GM19438 (cell line): Measurements from ENCODE around the gene TPRG1L.

Source experiments
- ATAC-seq: cut with Tn5 transposase; IDR thresholded peaks from one replicate; pipeline ENCODE4 v1.9.1; 2021; ENCODE audit warnings: low read depth; ENCODE audit not compliant: unreplicated experiment

Gene TPRG1L

DNA sequence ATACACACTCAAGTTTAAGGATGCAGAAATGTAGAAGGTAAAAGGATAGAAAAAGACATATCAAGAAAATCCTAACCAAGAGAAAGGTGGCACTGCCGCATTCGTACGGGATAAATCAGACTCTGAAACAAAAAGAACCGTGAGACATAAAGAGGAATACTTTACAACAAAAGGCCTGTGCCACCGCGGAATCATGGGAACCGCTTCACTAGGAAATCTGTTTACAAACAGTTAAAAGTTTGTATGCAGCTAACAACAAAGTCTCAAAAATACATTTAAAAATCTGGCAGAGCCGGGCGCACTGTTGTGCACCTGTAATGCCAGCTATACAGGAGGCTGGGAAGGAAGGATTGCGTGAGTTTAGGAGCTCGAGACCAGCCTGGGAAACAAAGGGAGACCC lies 17.0 kb downstream of the TPRG1L start:
- ATAC-seq = no peak

DNA sequence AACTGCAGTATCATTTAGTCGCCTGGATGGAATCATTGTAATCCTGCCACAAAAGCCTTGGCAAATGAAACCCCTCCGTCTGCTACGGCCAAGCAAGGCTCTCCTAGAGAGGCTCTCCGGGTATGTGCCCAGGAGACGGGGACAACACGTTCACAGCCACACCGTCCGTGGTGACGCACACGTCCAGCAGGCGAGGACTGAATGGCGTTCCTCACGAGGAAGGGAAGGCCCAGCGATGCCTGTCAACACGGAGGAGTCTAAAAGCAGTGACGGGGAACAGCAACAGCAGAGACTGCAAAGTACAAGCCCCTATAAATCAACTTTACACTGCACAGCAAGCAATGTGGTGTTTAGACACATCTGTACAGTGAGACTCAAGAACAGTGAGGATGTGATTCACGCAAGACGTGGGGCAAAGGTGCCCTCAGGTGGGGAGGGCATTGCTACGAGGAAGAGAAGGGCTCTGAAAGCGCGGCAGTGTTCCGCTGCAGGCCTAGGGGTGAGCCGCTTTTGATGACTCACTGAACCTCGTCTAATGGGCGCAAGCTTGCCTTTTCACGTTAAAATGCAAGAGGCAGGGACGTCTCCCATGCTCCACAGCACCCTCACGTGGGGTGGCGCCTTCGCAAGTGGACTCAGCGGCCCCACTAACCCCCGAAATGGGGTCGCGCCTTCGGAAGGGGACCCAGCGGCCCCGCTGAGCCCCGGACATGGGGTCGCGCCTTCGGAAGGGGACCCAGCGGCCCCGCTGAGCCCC lies 18.3 kb downstream of the TPRG1L start:
- ATAC-seq = no peak

DNA sequence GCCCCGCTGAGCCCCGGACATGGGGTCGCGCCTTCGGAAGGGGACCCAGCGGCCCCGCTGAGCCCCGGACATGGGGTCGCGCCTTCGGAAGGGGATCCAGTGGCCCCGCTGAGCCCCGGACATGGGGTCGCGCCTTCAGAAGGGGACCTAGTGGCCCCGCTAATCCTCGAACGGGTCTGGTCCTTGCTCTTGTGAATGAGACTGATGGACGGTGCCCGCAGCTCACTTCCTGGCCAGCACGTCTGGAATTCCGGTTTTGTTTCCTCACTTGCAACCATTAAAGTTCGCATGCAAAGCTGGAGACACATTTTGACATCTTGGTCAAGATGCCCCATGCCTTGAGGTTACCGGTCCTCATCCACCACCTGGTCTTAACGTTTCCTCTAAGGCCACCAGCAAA lies 19.5 kb downstream of the TPRG1L start:
- ATAC-seq = no peak

DNA sequence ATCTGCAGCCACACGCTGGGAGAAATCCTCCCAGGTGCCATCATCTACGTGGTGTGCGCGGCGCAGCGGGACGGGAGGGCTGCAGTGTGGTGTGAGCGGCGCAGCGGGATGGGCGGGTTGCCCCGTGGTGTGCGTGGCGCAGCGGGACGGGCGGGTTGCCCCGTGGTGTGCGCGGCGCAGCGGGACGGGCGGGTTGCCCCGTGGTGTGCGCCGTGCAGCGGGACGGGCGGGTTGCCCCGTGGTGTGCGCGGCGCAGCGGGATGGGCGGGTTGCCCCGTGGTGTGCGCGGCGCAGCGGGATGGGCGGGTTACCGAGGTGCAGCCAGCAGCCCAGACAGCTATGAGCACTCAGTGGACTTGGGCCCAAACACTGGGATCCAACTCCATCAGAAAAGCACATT lies 20.4 kb downstream of the TPRG1L start:
- no peak for ATAC-seq

DNA sequence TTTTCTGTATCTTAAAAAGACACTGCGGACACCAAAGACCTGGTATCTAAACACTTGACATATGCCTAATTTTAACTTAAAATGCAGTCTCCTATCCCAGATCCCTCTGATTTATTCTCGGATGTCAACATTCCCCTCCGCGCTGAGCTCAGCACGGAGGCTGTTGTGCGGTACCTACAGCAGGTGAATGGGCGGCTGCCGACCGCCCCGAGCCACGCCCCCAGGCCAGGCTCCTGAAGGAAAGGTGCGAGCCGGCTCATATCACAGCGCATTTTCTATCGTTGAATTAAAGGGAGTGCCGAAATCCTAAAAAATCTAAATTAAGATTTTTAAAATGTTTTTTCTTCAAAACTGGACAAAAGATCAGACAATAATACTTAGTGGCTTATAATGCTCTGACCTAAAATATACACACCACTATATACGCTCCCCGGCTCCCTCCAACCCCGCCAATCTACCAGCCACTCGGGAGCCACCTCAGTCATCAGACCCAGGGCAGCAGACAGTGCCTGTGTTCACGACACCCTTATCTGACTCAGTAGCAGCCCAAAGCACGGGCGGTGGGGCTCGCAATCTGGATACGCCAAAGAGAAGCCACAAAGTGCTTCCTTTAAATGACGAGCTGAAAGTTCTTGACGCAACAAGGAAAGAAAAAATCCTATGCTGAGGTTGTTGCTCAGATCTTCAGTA lies 21.0 kb downstream of the TPRG1L start:
- ATAC-seq = no peak

DNA sequence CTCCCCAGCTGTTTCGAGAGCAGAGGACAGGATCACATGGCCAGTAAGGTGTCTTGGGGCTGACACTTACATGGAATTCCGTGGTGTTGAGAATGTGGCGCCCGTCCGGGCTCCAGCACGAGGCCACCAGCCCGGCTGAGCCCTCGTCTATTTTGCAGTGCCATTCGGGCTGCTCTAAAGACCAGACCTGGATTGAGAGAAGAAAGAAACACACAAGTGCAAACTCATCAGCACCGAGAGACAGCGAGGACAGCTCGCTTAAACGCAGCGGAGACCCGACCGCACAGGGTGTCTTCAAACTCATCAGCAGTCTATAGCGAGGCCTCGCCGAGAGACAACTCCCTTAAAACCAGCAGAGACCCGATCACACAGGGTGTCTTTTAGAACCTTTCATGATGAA lies 21.8 kb downstream of the TPRG1L start:
- no peak for ATAC-seq

DNA sequence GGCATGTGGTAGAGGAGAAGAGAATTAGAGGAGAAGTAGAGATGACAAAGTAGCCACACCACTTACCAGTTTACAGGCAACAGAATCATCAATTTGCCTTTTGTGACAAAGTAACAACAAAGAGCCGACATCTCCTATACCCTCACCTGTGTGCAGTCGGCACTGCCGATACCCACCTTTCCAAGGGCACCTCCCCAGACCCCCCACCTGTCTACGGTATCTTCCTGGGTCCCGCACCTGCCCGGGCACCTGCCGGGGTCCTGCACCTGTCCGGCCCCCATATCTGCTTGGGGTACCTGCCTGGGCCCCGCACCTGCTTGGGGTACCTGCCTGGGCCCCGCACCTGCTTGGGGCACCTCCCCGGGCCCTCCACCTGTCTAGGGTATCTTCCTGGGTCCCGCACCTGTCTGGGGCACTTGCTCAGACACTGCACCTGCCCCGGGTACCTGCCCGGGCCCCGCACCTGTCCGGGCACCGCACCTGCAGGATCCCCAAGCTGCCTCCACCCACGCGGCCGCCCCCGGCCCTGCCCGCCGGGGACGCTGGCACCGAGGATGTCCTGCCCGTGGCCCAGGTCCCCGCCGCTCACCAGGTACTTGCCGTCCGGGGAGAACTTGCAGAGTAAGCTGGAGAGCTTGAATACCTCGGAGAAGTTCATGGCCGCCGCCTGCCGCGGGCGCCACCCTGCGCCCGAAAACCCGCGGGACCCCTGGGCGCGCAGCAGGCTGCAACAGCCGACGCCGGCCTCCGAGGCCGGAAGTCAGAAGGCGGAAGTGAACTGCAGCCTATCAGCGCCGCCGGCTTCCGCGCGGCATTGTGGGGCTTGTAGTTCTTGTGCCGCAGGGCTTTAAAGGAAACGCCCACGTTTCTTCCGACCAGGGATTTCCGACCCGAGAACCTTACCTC lies 24.8 kb downstream of the TPRG1L start, which contains the start of gene WRAP73:
WRAP73 (minus strand) TSS at position 762 of the 906 bp plus-strand sequence; CDS start at position 658, 104 bp downstream.
- ATAC-seq = peak; percentile 62

DNA sequence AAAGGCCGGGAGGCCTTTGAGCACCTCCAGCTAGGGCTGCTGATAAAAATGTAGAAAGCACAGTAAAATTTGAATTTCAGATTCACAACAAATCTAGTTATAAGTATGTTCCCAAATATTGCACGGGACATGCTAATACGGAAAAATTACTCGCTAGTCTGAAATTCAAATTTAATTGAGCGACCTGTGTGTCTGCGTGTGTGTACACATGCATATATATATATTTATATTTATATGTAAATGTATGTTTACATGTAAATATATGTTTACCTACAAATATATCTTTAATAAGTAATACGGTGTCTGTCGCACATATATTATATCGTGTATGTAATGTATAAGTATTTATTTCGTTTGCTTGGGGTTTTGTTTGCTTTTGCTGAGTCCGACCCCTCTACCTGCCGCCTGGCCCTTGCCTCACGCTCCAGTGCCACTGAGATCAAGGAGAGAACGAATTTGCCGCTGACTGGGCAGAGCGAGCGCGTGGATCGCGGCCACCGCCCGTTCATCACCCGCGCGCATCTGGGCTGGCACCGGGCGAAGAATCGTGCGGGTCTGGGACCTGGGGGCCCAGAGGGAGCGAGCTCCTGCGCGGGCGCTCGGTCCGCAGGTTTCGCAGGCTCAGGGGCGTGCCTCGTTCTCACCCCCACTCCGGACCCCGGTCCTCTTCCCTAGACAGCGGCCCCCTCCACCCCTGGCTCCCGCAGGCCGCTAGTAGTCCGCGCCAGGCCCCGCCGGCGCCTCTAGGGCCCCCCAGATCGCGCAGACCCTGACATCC lies 25.6 kb downstream of the TPRG1L start:
- ATAC-seq = no peak

DNA sequence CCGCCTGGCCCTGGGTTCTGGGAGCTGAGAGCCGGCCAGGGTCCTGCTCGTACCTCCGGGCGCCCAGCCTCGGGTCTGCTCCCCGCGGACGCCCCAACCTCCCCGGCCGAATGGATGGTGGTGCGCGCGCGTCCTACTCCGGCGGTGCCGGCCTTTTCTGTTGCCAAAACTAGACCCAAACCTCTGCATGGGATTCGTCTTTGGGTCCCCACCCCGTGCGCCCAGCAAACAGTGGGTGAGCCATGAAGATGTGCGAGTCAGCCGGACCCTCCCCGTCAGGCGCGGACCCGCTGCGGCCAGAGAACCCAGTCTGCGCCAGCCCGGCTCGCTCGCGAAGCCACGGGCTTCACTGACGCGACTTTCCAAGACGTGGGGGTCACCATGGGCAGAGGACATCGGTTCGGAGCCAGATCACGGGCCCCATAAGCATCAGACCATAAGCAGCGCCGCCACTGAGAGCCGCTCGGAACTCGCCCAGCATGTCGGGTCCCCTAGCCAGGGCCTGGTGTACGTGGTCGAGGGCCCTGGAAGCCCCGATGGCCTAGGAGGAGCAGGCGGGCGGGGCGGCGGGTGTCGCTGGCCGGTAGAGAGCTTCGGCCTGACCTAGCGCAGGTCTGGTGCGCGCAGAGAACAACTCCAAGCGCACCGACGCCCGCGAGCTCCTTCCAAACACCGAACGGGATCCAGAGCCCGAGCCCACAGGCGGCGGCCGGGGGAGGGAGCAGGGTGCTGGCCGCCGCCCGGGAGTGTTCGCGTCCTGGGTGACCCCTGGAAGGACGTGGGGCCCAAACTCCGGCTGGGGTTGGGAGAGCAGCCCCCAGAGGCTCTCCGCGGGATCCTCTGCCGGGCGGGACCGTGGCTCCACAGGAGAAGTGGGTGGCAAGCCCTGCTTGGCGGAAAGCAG lies 26.5 kb downstream of the TPRG1L start:
- no peak for ATAC-seq

DNA sequence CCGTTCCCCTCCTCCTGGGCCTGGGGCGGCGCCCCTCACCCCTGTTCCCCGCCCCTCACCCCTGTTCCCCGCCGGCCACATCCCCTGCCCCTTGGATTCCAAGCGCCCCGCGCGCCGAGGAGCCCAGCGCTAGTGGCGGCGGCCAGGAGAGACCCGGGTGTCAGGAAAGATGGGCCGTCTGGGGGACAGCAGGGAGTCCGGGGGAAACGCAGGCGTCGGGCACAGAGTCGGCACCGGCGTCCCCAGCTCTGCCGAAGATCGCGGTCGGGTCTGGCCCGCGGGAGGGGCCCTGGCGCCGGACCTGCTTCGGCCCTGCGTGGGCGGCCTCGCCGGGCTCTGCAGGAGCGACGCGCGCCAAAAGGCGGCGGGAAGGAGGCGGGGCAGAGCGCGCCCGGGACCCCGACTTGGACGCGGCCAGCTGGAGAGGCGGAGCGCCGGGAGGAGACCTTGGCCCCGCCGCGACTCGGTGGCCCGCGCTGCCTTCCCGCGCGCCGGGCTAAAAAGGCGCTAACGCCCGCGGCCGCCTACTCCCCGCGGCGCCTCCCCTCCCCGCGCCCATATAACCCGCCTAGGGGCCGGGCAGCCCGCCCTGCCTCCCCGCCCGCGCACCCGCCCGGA lies 27.2 kb downstream of the TPRG1L start, which contains the start of gene TP73:
TP73 (plus strand) TSS at position 587 of the 618 bp plus-strand sequence. CDS start 29,850 bp downstream, outside the sequence.
- no peak for ATAC-seq

DNA sequence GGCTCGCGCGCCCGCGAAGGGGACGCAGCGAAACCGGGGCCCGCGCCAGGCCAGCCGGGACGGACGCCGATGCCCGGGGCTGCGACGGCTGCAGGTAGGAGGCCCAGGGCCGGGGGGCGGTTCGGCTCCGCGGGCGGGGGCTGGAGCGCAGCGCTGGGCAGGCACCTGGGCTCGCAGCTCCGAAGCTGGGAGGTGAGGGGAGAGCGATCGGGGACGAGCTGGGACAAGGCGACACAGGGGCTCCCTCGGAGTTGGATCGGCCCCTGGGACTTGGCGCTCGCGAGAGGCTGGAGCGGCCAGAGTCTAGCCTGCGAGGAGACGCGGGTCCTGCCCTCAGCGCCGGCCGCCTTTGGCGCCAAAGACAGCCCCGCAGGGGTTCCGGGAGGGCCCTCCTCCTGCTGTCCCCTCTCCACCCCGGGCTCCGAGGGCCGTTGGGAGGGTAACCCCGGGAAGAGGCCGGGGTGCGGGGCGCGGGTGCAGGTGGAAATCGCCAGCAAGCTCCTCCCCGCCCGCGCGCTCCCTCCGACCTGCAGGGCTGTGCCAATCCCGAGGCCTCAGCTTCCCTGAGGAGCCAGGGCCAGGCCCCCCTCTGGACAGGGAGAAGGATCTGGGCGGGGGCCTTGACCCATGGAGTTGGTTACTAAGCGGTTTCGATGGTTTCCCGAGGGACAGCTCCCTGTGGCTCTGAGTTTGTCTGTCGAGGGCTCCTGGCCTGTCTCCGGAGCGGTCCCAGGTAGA lies 27.9 kb downstream of the TPRG1L start:
- no peak for ATAC-seq

DNA sequence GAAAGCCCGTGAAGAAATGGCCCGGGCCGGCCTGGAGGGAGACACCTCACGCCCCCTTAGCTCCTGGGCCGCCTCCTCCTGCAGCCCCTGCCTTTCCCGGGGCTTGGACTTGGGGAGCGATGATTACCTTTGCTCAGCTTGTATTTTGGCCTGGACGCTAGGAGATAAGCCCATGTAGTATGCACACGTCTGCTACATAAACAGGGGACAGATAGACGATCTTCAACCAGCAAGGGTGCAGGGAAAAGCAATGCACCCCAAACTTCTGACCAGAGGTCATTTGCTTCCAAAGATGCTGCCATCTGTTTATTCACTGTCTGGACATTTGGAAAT lies 28.4 kb downstream of the TPRG1L start:
- no peak for ATAC-seq

DNA sequence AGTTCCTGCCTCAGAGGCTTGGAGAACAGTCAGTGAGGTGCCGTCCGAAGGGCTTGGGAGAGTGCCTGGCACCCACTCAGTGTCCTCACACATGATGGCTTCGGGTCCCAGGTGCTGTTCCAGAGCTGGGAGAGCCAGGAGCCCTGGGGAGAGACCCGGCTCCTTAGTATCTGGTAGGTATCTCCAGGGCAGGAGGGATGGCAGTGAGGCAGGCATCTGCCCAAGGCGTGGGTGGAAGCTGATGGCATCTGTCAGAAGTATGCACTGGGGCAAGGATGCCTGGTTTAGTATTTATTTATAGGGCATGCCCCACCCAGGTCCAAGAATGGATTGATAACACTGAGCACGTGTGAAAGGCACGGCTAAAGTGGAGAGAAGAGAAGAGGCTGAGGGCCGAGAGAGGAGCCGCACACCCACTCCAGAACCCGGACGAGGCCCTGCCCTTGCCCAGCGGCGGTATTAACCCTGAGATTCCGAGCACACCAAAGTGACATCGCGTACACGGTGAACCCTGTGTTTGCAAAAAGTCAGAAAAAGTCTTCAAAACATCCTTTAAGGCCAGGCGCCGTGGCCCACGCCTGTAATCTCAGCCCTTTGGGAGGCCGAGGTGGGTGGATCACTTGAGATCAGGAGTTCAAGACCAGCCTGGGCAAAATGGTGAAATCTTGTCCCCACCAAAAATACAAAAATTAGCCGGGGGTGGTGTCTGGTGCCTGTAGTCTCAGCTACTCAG lies 29.9 kb downstream of the TPRG1L start:
- ATAC-seq = no peak

DNA sequence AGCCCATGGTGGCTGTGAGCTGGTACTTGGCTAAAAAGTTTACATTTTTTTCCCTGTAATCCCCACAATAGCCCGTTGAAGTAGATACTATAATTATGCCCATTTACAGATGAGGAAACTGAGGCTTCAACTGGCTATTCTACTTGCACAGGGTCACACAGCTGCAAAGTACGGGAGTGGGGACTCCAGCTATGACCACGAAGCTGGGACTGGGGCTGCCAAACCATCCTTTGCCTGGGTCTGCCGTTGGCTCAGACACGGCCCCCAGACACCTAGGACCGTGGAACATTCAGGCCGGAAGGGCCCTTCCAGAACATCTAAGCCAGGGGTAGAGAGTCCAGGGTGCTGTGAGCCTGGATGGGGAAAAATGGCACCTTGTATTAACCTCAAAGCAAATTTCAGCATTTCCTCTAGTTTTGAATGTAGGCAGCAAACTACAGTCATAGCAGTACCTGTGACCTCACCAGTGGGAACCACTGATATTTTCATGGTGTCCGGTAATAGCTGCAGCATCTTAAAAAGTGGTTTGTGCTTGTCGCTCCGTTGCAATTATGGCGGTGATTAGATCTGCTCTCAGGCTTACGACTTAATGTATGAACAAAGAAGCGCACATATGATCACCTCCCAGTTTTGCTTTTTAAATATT lies 31.8 kb downstream of the TPRG1L start:
- peak; percentile 40 for ATAC-seq

DNA sequence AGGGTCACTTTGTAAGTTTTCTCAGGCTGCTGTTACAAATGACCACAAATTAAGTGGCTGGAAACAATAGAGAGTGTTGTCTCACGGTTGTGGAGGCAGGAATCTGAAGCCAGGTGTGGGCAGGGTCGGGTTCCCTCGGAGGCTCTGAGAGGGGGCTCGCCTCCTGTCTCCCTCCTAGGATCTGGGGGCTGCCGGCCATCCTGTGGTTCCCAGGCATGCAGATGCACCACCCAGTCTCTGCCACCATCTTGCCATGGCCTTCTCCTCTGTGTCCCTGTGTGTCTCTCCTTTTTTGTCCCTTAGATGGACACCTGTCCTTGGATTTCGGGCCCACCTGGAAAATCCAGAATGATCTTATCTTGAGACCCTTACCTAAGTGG lies 32.3 kb downstream of the TPRG1L start:
- ATAC-seq = no peak

DNA sequence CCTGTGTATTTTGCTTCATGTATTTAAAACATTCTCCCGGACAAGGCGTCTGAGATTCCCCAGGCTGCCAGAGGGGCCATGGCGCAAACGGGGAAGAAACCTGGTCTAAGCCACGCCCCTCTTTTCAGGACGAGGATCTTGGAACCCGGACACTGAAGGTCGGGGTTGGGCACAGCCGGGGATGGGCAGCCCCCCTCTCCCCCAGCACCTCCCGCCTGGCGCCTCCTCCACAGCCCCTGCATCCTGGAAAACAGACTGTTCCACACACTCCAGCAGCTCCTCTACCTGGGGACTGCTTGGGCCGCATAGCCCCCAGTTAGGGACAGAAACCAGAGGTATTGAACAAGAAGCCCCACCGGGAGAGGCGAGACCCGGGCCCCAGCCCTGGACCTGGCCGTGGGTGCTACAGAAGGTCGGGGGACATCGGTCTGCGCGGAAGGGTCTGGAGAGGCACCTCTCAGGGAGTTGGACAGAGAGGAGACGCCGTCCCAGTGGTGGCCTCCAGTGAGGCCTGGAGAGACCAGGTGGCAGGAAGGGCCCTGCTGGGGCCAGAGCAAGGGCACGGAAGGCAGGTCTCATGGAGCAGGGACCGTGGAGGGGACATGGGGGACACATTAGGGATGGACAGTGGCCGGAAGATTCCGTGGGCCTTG lies 32.9 kb downstream of the TPRG1L start:
- no peak for ATAC-seq

DNA sequence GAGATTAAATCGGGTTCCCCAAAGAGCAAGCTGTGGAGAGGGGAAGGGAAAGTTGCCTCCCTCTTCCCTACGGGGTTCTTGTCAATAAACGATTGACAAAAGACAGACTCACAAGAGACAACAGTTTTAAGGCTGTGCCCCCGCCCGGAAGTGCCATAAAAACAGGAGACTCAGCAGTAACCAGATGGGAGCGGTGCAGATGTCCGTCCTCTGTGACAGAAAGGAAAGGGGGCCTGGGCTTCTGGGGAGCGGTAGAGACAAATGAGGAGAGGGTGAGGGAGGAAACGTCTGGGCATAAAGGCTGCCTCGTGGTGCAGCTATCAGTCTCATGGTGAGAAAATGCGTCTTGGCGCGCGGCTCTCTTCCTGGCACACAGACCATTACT lies 33.4 kb downstream of the TPRG1L start:
- no peak for ATAC-seq
